ENCODE data around the gene A3GALT2. TPM values are rescaled to one million over a fixed set of nuclear protein-coding genes. Genes with fewer than 3 reads are reported as not detected.

Gene A3GALT2
- total RNA-seq, 1 experiment from 2014 or later = not detected

- intact Hi-C loops (cut with micrococcal nuclease; ENCODE audit: unreplicated experiment) = no loop called here
- no peak for ATAC-seq
- CTCF ChIA-PET = interaction anchor here (1.1 kb wide), 1 partner anchor 89 kb away, joined by 3 read pairs; the partner anchor contains the start of gene TRIM62
- Histone ChIP-seq H3K27me3 (ENCODE audit: control insufficient read depth, insufficient read depth, low read length) (no peaks in the 10 kb centered on the region), H3K9me3 (ENCODE audit: control insufficient read depth, insufficient read depth, low read depth, low read length) (no peaks in the 10 kb centered on the region), H3K36me3 (ENCODE audit: control insufficient read depth, insufficient read depth, low read length) (no peaks in the 10 kb centered on the region), H3K4me3 (ENCODE audit: low read depth in 2 of 2, low read length in 2 of 2) (no peak overlapping the region), H3K4me1 (ENCODE audit: control insufficient read depth, insufficient read depth, low read length) (no peaks in the 10 kb centered on the region), H3K27ac (ENCODE audit: low read length) (no peak overlapping the region)
- DNase-seq (ENCODE audit: low read depth, low spot score) = no peak
- in situ Hi-C loops (cut with HindIII; ENCODE audit: low pct_unique_long_range_greater_than_20kb, low sequenced_read_pairs) = no loop called here
- TF ChIP-seq SIN3A (IDR thresholded peaks at IDR 0.05; ENCODE audit: borderline replicate concordance, insufficient read depth, low read depth, low read length) (no peak), TCF7L2 (IDR thresholded peaks at IDR 0.05; ENCODE audit: low read depth, low read length) (no peak), CTCF (IDR thresholded peaks at IDR 0.05) (no peak), REST (IDR thresholded peaks at IDR 0.05; ENCODE audit: insufficient read depth in 1 of 2, low read depth in 2 of 2, low read length in 1 of 2) (no peak), POLR2AphosphoS5 (IDR thresholded peaks at IDR 0.05; ENCODE audit: low read depth, low read length) (no peak)
- POLR2A ChIA-PET = no interaction called here
- no TSS peak for BruUV-seq (replicated peaks)
These were observed 50.5 kb downstream of the A3GALT2 start for GRCh38 chr1:33270379-33270778.

- H3K27ac ChIP-seq (ENCODE audit: low read length) = no peak overlapping the region
- H3K4me1 ChIP-seq (ENCODE audit: control insufficient read depth, insufficient read depth, low read length) = no peaks in the 10 kb centered on the region
- DNase-seq (ENCODE audit: low read depth, low spot score) (no peak), ATAC-seq (no peak)
- intact Hi-C loops (cut with micrococcal nuclease; ENCODE audit: unreplicated experiment) (no loop called here), in situ Hi-C loops (cut with HindIII; ENCODE audit: low pct_unique_long_range_greater_than_20kb, low sequenced_read_pairs) (no loop called here)
- ChIA-PET CTCF (interaction anchor here (1.1 kb wide), 1 partner anchor 88 kb away, joined by 3 read pairs; the partner anchor contains the start of gene TRIM62), POLR2A (no interaction called here)
- H3K27me3 ChIP-seq (ENCODE audit: control insufficient read depth, insufficient read depth, low read length) = no peaks in the 10 kb centered on the region
- BruUV-seq (replicated peaks) = no TSS peak
- H3K4me3 ChIP-seq (ENCODE audit: low read depth in 2 of 2, low read length in 2 of 2) = no peak overlapping the region
- TF ChIP-seq POLR2AphosphoS5 (IDR thresholded peaks at IDR 0.05; ENCODE audit: low read depth, low read length) = no peak
- TF ChIP-seq TCF7L2 (IDR thresholded peaks at IDR 0.05; ENCODE audit: low read depth, low read length) = no peak
- no peaks in the 10 kb centered on the region for H3K9me3 ChIP-seq (ENCODE audit: control insufficient read depth, insufficient read depth, low read depth, low read length)
- no peaks in the 10 kb centered on the region for H3K36me3 ChIP-seq (ENCODE audit: control insufficient read depth, insufficient read depth, low read length)
These were observed 51.3 kb downstream of the A3GALT2 start for GRCh38 chr1:33269621-33270020.

- Histone ChIP-seq H3K27ac (ENCODE audit: low read length) (no peak overlapping the region), H3K4me1 (ENCODE audit: control insufficient read depth, insufficient read depth, low read length) (no peaks in the 10 kb centered on the region), H3K36me3 (ENCODE audit: control insufficient read depth, insufficient read depth, low read length) (no peaks in the 10 kb centered on the region), H3K27me3 (ENCODE audit: control insufficient read depth, insufficient read depth, low read length) (no peaks in the 10 kb centered on the region), H3K4me3 (ENCODE audit: low read depth in 2 of 2, low read length in 2 of 2) (no peak overlapping the region), H3K9me3 (ENCODE audit: control insufficient read depth, insufficient read depth, low read depth, low read length) (no peaks in the 10 kb centered on the region)
- BruUV-seq (replicated peaks) = no TSS peak
- DNase-seq (ENCODE audit: low read depth, low spot score) (no peak), ATAC-seq (no peak)
- intact Hi-C loops (cut with micrococcal nuclease; ENCODE audit: unreplicated experiment) = no loop called here
- POLR2A ChIA-PET = no interaction called here
- in situ Hi-C loops (cut with HindIII; ENCODE audit: low pct_unique_long_range_greater_than_20kb, low sequenced_read_pairs) = no loop called here
- CTCF ChIA-PET = no interaction called here
- no peak for TF ChIP-seq CTCF (IDR thresholded peaks at IDR 0.05)
- TF ChIP-seq REST (IDR thresholded peaks at IDR 0.05; ENCODE audit: insufficient read depth in 1 of 2, low read depth in 2 of 2, low read length in 1 of 2) = no peak
- no peak for TF ChIP-seq SIN3A (IDR thresholded peaks at IDR 0.05; ENCODE audit: borderline replicate concordance, insufficient read depth, low read depth, low read length)
- no peak for TF ChIP-seq POLR2AphosphoS5 (IDR thresholded peaks at IDR 0.05; ENCODE audit: low read depth, low read length)
- no peak for TF ChIP-seq TCF7L2 (IDR thresholded peaks at IDR 0.05; ENCODE audit: low read depth, low read length)
These were observed 51.8 kb downstream of the A3GALT2 start for GRCh38 chr1:33268927-33269610.
